K562 (cell line): ENCODE measurements around the gene FBXO33. TPM values are rescaled to one million over a fixed set of nuclear protein-coding genes. Genes with fewer than 3 reads are reported as not detected.

ENCODE experiments used
- ATAC-seq: fragments of 200-7000 bp; cut with Tn5 transposase; 3 replicates; pipeline ENCODE4 v1.9.1; 2020; ENCODE audit warnings: moderate library complexity
- BruUV-seq: library from RNA; stranded (reverse); fragments of 400-500 nt; replicated peaks from 2 replicates; lab custom pipeline; 2021; lab: Mats Ljungman, UMichigan
- CTCF ChIA-PET: fragments of 300-600 bp; formaldehyde crosslinking; extraction: SDS; loops from one replicate; lab custom pipeline; 2021; ENCODE audit warnings: low intra/inter-chr PET ratio; lab: Yijun Ruan, JAX
- POLR2A ChIA-PET: fragments of 300-600, 350-650 bp; sonication (Branson Sonifier 250); formaldehyde crosslinking; extraction: SDS; loops from one replicate; lab custom pipeline; 2021; ENCODE audit warnings: antibody characterized with exemption, inconsistent platforms; lab: Yijun Ruan, JAX
- DNase-seq, 4 experiments: peaks; one replicate each; pipeline versions ENCODE4 v3.0.0 to v3.0.0-alpha.2; 2011 to 2018; ENCODE audit warnings: low spot score in 3 of 4, mixed read lengths in 3 of 4; ENCODE audit errors: extremely low read depth in 1 of 4
- FAIRE-seq: peaks from 2 replicates; lab custom pipeline; 2011; peaks lifted over from hg19 to GRCh38; lab: Jason Lieb, UNC
- H2AFZ ChIP-seq: 2 replicates; pipeline ENCODE4 v1.6.0; 2011; ENCODE audit warnings: low read depth, low read length, control low read depth, inconsistent platforms
- H3K27ac ChIP-seq: fragments of 200-600 bp; 3 replicates; pipeline ENCODE4 v1.8.0; 2011; ENCODE audit warnings: low read depth, mild to moderate bottlenecking, control low read depth, inconsistent platforms, low read length, moderate library complexity, mixed read lengths; ENCODE audit errors: extremely low read depth
- H3K27me3 ChIP-seq, 2 experiments: fragments of 300-600 bp in 1 of 2; 2 replicates in 1 of 2; 3 replicates in 1 of 2; pipeline versions ENCODE4 v1.6.0 to v1.8.0; 2011; ENCODE audit warnings: inconsistent platforms in 2 of 2, low read length in 2 of 2, mild to moderate bottlenecking in 1 of 2, mixed read lengths in 1 of 2, moderate library complexity in 1 of 2; ENCODE audit not compliant: control insufficient read depth in 2 of 2, insufficient read depth in 2 of 2
- H3K36me3 ChIP-seq: fragments of 300-600 bp; 3 replicates; pipeline ENCODE4 v1.8.0; 2011; ENCODE audit warnings: mild to moderate bottlenecking, low read length, inconsistent platforms; ENCODE audit not compliant: control insufficient read depth, insufficient read depth
- H3K4me1 ChIP-seq, 2 experiments: fragments of 200-600 bp in 1 of 2; replicated peaks in 1 of 2; 2 replicates in 1 of 2; 3 replicates in 1 of 2; pipeline versions ENCODE4 v1.5.1 to v1.8.0; 2011; ENCODE audit warnings: inconsistent platforms in 2 of 2, low read length in 2 of 2, mild to moderate bottlenecking in 1 of 2, mixed read lengths in 1 of 2, moderate library complexity in 1 of 2; ENCODE audit not compliant: control insufficient read depth in 2 of 2, insufficient read depth in 2 of 2
- H3K4me2 ChIP-seq: 2 replicates; pipeline ENCODE4 v1.6.1; 2011; ENCODE audit warnings: low read length, control low read depth, inconsistent platforms, mixed read lengths; ENCODE audit not compliant: insufficient read depth
- H3K4me3 ChIP-seq: fragments of 200-600 bp; sonication (generic), shearing (Covaris generic); 2 replicates; pipeline ENCODE4 v1.5.1; 2016; ENCODE audit warnings: control low read depth, inconsistent platforms
- H3K79me2 ChIP-seq: fragments of 200-600 bp; 3 replicates; pipeline ENCODE4 v1.8.0; 2011; ENCODE audit warnings: low read length, inconsistent platforms; ENCODE audit not compliant: control insufficient read depth, insufficient read depth
- H3K9ac ChIP-seq, 2 experiments: 2 replicates each; pipeline versions ENCODE4 v1.6.0 to v1.6.1; 2011; ENCODE audit warnings: low read depth in 2 of 2, low read length in 2 of 2, control low read depth in 1 of 2, inconsistent platforms in 1 of 2, mild to moderate bottlenecking in 1 of 2, mixed read lengths in 1 of 2; ENCODE audit not compliant: insufficient read depth in 1 of 2
- H3K9me1 ChIP-seq: one replicate; pipeline ENCODE4 v1.6.0; 2011; ENCODE audit warnings: inconsistent platforms, mild to moderate bottlenecking, low read length, moderate library complexity; ENCODE audit not compliant: control insufficient read depth, insufficient read depth
- H3K9me3 ChIP-seq: replicated peaks from 2 replicates; pipeline ENCODE4 v1.5.1; 2011; ENCODE audit warnings: low read depth, low read length, inconsistent platforms; ENCODE audit not compliant: control insufficient read depth, insufficient read depth
- H4K20me1 ChIP-seq: replicated peaks from 2 replicates; pipeline ENCODE4 v1.6.1; 2011; ENCODE audit warnings: low read length, inconsistent platforms, mixed read lengths; ENCODE audit not compliant: control insufficient read depth, insufficient read depth
- ASH1L ChIP-seq: fragments of 450-650 bp; IDR thresholded peaks from 2 replicates; pipeline ENCODE4 v1.6.1; 2018; ENCODE audit warnings: borderline replicate concordance, mild to moderate bottlenecking, low read depth; ENCODE audit not compliant: partially characterized antibody
- BCL6 ChIP-seq: fragments of 250-450 bp; sonication (Bioruptor Pico); IDR thresholded peaks from 2 replicates; pipeline ENCODE4 v1.4.0; 2020
- CBX1 ChIP-seq: sonication (generic); IDR thresholded peaks from 2 replicates; pipeline ENCODE4 v1.6.1; 2016; ENCODE audit warnings: antibody characterized with exemption, low read depth, mild to moderate bottlenecking
- CREB5 ChIP-seq: fragments of 250-450 bp; sonication (Bioruptor Pico); IDR thresholded peaks from 2 replicates; pipeline ENCODE4 v1.5.0; 2020; ENCODE audit warnings: mild to moderate bottlenecking
- CTCF ChIP-seq, 3 experiments: IDR thresholded peaks in 2 of 3; conservative IDR thresholded peaks in 1 of 3; 2 replicates each; pipeline ENCODE4 v1.5.1; 2011 to 2012; ENCODE audit warnings: low read length in 3 of 3, mild to moderate bottlenecking in 3 of 3, control low read depth in 2 of 3, improper control_type of control experiment in 1 of 3, inconsistent platforms in 1 of 3, low read depth in 1 of 3, mixed read lengths in 1 of 3, moderate library complexity in 1 of 3; ENCODE audit not compliant: insufficient read depth in 2 of 3
- STAT6 ChIP-seq: sonication (generic); formaldehyde crosslinking; IDR thresholded peaks from 2 replicates; pipeline ENCODE4 v1.8.1; 2023; ENCODE audit warnings: mild to moderate bottlenecking, missing genetic modification reagents
- in situ Hi-C: fragments of 300-500 bp; cut with MboI; formaldehyde crosslinking; loops from 4 replicates; pipeline ENCODE4 v1.15.0; 2018; ENCODE audit warnings: inconsistent platforms, mixed read lengths
- intact Hi-C: fragments of 100-400 bp; cut with micrococcal nuclease; formaldehyde crosslinking; loops from 2 replicates; pipeline ENCODE4 v1.14.2; 2022
- polyA plus RNA-seq, 8 experiments: library from polyadenylated mRNA; depleted of rRNA in 4 of 8; stranded (reverse) in 5 of 8; unstranded in 3 of 8; fragments of >200 nt; fragmentation: Nextera tagmentation in 2 of 8; fragmentation: Illumina TruSeq in 1 of 8; extraction: Ambion mirVana in 2 of 8; extraction: Trizol in 1 of 8; gene quantifications; 2 replicates each; pipeline versions ENCODE4 v1.2.1 to v1.2.3, GENCODE V29; 2011 to 2014; ENCODE audit warnings: inconsistent platforms in 1 of 8, missing spikeins in 1 of 8
- total RNA-seq, 7 experiments: library from RNA; depleted of rRNA in 6 of 7; stranded (reverse); fragments of >200 nt in 6 of 7; fragmentation: Illumina TruSeq in 2 of 7; extraction: Trizol in 2 of 7; gene quantifications; 2 replicates each; pipeline versions ENCODE4 v1.2.1 to v1.2.3, GENCODE V29; 2011 to 2021; ENCODE audit warnings: low replicate concordance in 1 of 7

The FBXO33 gene
- total and polyA plus RNA-seq, 9 of the 15 experiments (the other 6 are each of a cell fraction or from before 2014, with no cell fraction given), result 1.6 to 7.5 (median 5.0) TPM

- H3K9me1 ChIP-seq, result no peaks in the 10 kb centered on the region
- H3K9me3 ChIP-seq, result no peaks in the 10 kb centered on the region
- no peak overlapping the region for H3K4me2 ChIP-seq
- intact Hi-C loops, result no loop called here
- DNase-seq, result no peak
- H3K27me3 ChIP-seq, result no peaks in the 10 kb centered on the region
- H3K36me3 ChIP-seq, result peaks cover 4% of the 10 kb centered on the region; the same call in 1 of the 3 replicates
- TF ChIP-seq BCL6 (CRISPR knock-in tag), result no peak
- no peak for TF ChIP-seq STAT6 (CRISPR knock-in tag)
- no peak for TF ChIP-seq CREB5 (CRISPR knock-in tag)
- TF ChIP-seq ASH1L, result no peak
- no peak for TF ChIP-seq CTCF (IDR thresholded peaks at IDR 0.05 in 2 of 3, conservative IDR thresholded peaks at IDR 0.05 in 1 of 3; ENCODE audit: insufficient read depth in 2 of 3, low read depth in 1 of 3, low read length in 3 of 3)
- TF ChIP-seq CBX1, result no peak
- TF ChIP-seq, all 486 proteins: peak for 0
- Histone ChIP-seq H3K79me2 (no peaks in the 10 kb centered on the region), H3K4me3 (no peak overlapping the region), H4K20me1 (no peaks in the 10 kb centered on the region), H2AFZ (no peak overlapping the region), H3K27ac (no peak overlapping the region), H3K4me1 (no peaks in the 10 kb centered on the region), H3K9ac (no peak overlapping the region)
- FAIRE-seq (no peak), ATAC-seq (no peak)
- BruUV-seq, result no TSS peak
- in situ Hi-C loops, result no loop called here
- ChIA-PET POLR2A (no interaction called here), CTCF (no interaction called here)
These were observed 35.8 kb downstream of the FBXO33 start for GRCh38 chr14:39396448-39396847.
